Hepatocyte (in vitro differentiated cells): Measurements from ENCODE around the gene OTOR. TPM values are rescaled to one million over a fixed set of nuclear protein-coding genes. Genes with fewer than 3 reads are reported as not detected.

Source experiments
- DNase-seq: peaks from one replicate; pipeline ENCODE4 v3.0.0-alpha.2; 2016; ENCODE audit warnings: low spot score
- H2AFZ ChIP-seq: fragments of 200-600 bp; sonication (generic); 2 replicates; pipeline ENCODE4 v1.6.0; 2016; ENCODE audit warnings: antibody characterized with exemption, mild to moderate bottlenecking
- H3K27ac ChIP-seq: fragments of 200-600 bp; sonication (generic); 2 replicates; pipeline ENCODE4 v1.5.1; 2016; ENCODE audit warnings: mild to moderate bottlenecking
- H3K27me3 ChIP-seq: fragments of 200-600 bp; sonication (generic); 2 replicates; pipeline ENCODE4 v1.6.1; 2016
- H3K36me3 ChIP-seq: fragments of 200-600 bp; sonication (generic); replicated peaks from 2 replicates; pipeline ENCODE4 v1.5.1; 2016; ENCODE audit warnings: low read depth; ENCODE audit not compliant: insufficient read depth
- H3K4me1 ChIP-seq: fragments of 200-600 bp; sonication (generic); 2 replicates; pipeline ENCODE4 v1.5.1; 2016; ENCODE audit warnings: mild to moderate bottlenecking, moderate library complexity; ENCODE audit not compliant: insufficient read depth
- H3K4me2 ChIP-seq: fragments of 200-600 bp; sonication (generic); 2 replicates; pipeline ENCODE4 v1.6.0; 2016
- H3K4me3 ChIP-seq: fragments of 200-600 bp; sonication (generic); 2 replicates; pipeline ENCODE4 v1.5.1; 2016; ENCODE audit warnings: mild to moderate bottlenecking
- H3K79me2 ChIP-seq: fragments of 200-600 bp; sonication (generic); 2 replicates; pipeline ENCODE4 v1.6.0; 2017; ENCODE audit warnings: mild to moderate bottlenecking
- H3K9me2 ChIP-seq: fragments of 200-600 bp; sonication (generic); replicated peaks from 2 replicates; pipeline ENCODE4 v1.6.0; 2017; ENCODE audit warnings: mild to moderate bottlenecking; ENCODE audit not compliant: insufficient read depth
- H3K9me3 ChIP-seq: fragments of 200-600 bp; sonication (generic); 2 replicates; pipeline ENCODE4 v1.5.1; 2016; ENCODE audit warnings: low read depth, mild to moderate bottlenecking
- H4K20me1 ChIP-seq: fragments of 200-600 bp; sonication (generic); 2 replicates; pipeline ENCODE4 v1.6.0; 2016; ENCODE audit warnings: mild to moderate bottlenecking; ENCODE audit not compliant: insufficient read depth, poor library complexity, severe bottlenecking
- CTCF ChIP-seq: fragments of 200-600 bp; sonication (generic); IDR thresholded peaks from 2 replicates; pipeline ENCODE4 v1.5.1; 2016; ENCODE audit warnings: antibody characterized with exemption, mild to moderate bottlenecking; ENCODE audit not compliant: poor library complexity
- EZH2 ChIP-seq: fragments of 200-600 bp; sonication (generic); IDR thresholded peaks from 2 replicates; pipeline ENCODE4 v1.6.1; 2016; ENCODE audit warnings: antibody characterized with exemption, mild to moderate bottlenecking, borderline replicate concordance
- EZH2phosphoT487 ChIP-seq: fragments of 200-600 bp; sonication (generic); IDR thresholded peaks from one replicate; pipeline ENCODE4 v1.6.1; 2018; ENCODE audit warnings: antibody characterized with exemption, mild to moderate bottlenecking, low read depth, moderate library complexity; ENCODE audit not compliant: unreplicated experiment, severe bottlenecking
- WGBS: methylation state at CpG from one replicate; pipeline ENCODE4 v1.1.6; 2016; ENCODE audit warnings: low lambda C conversion rate; ENCODE audit errors: missing lambda C conversion rate; 5-methylcytosine and 5-hydroxymethylcytosine counted together
- polyA plus RNA-seq: library from polyadenylated mRNA; unstranded; fragments of >200 nt; fragmentation: Nextera tagmentation; extraction: Ambion mirVana; gene quantifications from 2 replicates; pipeline ENCODE4 v1.2.1, GENCODE V29; 2016
- total RNA-seq: library from RNA; depleted of rRNA; stranded (reverse); fragments of >200 nt; gene quantifications from 2 replicates; pipeline ENCODE4 v1.2.3, GENCODE V29; 2014

OTOR gene
- total and polyA plus RNA-seq, 2 experiments from 2014 or later: 0.37 TPM; not detected in 1

GRCh38 chr20:16703570-16703969 is 44.6 kb upstream of the OTOR start:
- 85% methylated on average over 4 of the region's 4 CpGs for WGBS
- Histone ChIP-seq H3K79me2 (no peaks in the 10 kb centered on the region), H3K4me1 (no peaks in the 10 kb centered on the region), H3K9me2 (no peaks in the 10 kb centered on the region), H3K36me3 (no peaks in the 10 kb centered on the region), H3K9me3 (no peaks in the 10 kb centered on the region), H3K4me3 (no peak overlapping the region), H4K20me1 (no peaks in the 10 kb centered on the region), H3K4me2 (no peak overlapping the region), H3K27ac (no peak overlapping the region), H2AFZ (no peak overlapping the region), H3K27me3 (no peaks in the 10 kb centered on the region)
- no peak for DNase-seq
- TF ChIP-seq EZH2: no peak
- TF ChIP-seq EZH2phosphoT487: no peak
- TF ChIP-seq CTCF: no peak

GRCh38 chr20:16707674-16708073 is 40.5 kb upstream of the OTOR start:
- WGBS: 100% methylated on average over 3 of the region's 3 CpGs
- no peaks in the 10 kb centered on the region for H3K79me2 ChIP-seq

GRCh38 chr20:16708602-16709001 is 39.6 kb upstream of the OTOR start:
- H3K79me2 ChIP-seq: no peaks in the 10 kb centered on the region
- no peaks in the 10 kb centered on the region for H3K27me3 ChIP-seq
- no peaks in the 10 kb centered on the region for H4K20me1 ChIP-seq
- no peak for DNase-seq
- H3K4me3 ChIP-seq: no peak overlapping the region
- no peaks in the 10 kb centered on the region for H3K9me3 ChIP-seq
- H3K9me2 ChIP-seq: no peaks in the 10 kb centered on the region
- H2AFZ ChIP-seq: no peak overlapping the region
- H3K4me1 ChIP-seq: no peaks in the 10 kb centered on the region
- TF ChIP-seq CTCF (no peak), EZH2phosphoT487 (no peak), EZH2 (no peak)
- no peaks in the 10 kb centered on the region for H3K36me3 ChIP-seq
- no peak overlapping the region for H3K4me2 ChIP-seq
- H3K27ac ChIP-seq: no peak overlapping the region

More at GRCh38 chr20:16707674-16708073, 40.5 kb upstream of the OTOR start:
- H3K4me2 ChIP-seq: no peak overlapping the region
- H3K4me3 ChIP-seq: no peak overlapping the region
- no peaks in the 10 kb centered on the region for H3K9me3 ChIP-seq
- no peak overlapping the region for H2AFZ ChIP-seq
- H3K9me2 ChIP-seq: no peaks in the 10 kb centered on the region
- no peak overlapping the region for H3K27ac ChIP-seq
- H3K36me3 ChIP-seq: no peaks in the 10 kb centered on the region
- TF ChIP-seq EZH2phosphoT487: no peak
- TF ChIP-seq EZH2: no peak
- TF ChIP-seq CTCF: no peak
- DNase-seq: no peak
- H3K27me3 ChIP-seq: no peaks in the 10 kb centered on the region
- no peaks in the 10 kb centered on the region for H4K20me1 ChIP-seq
- H3K4me1 ChIP-seq: no peaks in the 10 kb centered on the region

- Histone ChIP-seq H3K4me3 (no peak overlapping the region), H3K27me3 (no peaks in the 10 kb centered on the region), H4K20me1 (no peaks in the 10 kb centered on the region), H3K9me3 (no peaks in the 10 kb centered on the region), H3K79me2 (no peaks in the 10 kb centered on the region), H3K4me1 (no peaks in the 10 kb centered on the region), H3K4me2 (no peak overlapping the region), H3K27ac (no peak overlapping the region), H2AFZ (no peak overlapping the region), H3K36me3 (no peaks in the 10 kb centered on the region), H3K9me2 (no peaks in the 10 kb centered on the region)
- no peak for TF ChIP-seq CTCF
- TF ChIP-seq EZH2: no peak
- no peak for TF ChIP-seq EZH2phosphoT487
- DNase-seq: no peak
Observed at GRCh38 chr20:16709017-16709416, 39.1 kb upstream of the OTOR start.
